ENCODE measurements around the gene PDCD4. TPM values are rescaled to one million over a fixed set of nuclear protein-coding genes. Genes with fewer than 3 reads are reported as not detected.

The PDCD4 gene
- total RNA-seq (2021; fragmentation: NEBNext Ultra II Directional; extraction: Animal tissue kit (Norgen Biotek cat#: 25700)): 22.8 and 26.8 TPM in 2 replicates
- 3.2 and 3.3 TPM in 2 replicates for polyA plus RNA-seq (2011; rRNA removed)
- polyA plus RNA-seq (2011; cell fraction: cytosol; rRNA removed): 13.7 TPM
- 2.2 TPM for polyA plus RNA-seq (2011; cell fraction: nucleus; rRNA removed)
- polyA plus RNA-seq (2012, experiment 1 of 2): 16.4 to 27.5 TPM (median 23.0 TPM) in 4 replicates
- polyA plus RNA-seq (2012, experiment 2 of 2): 1.1 TPM
- polyA plus RNA-seq (2013, experiment 1 of 2): 9.0 TPM
- 8.4 TPM for polyA plus RNA-seq (2013, experiment 2 of 2)
- 4.7 and 5.2 TPM in 2 replicates for polyA minus RNA-seq (2011; rRNA and poly(A)+ RNA removed)
- polyA minus RNA-seq (2011; cell fraction: cytosol; rRNA and poly(A)+ RNA removed): 10.1 TPM
- polyA minus RNA-seq (2011; cell fraction: nucleus; rRNA and poly(A)+ RNA removed): 14.0 TPM
- long read RNA-seq, experiment 1, partial matches to known transcripts: 7 of 11 reads
- long read RNA-seq, experiment 1, other reads (novel, unspliced or antisense): 4 of 11 reads
- long read RNA-seq, experiment 2, transcript PDCD4-201 (12 exons, 3,602 nt): major isoform, 11 of 15 reads
- long read RNA-seq, experiment 2, partial matches to known transcripts: 1 of 15 reads
- long read RNA-seq, experiment 2, other reads (novel, unspliced or antisense): 2 of 15 reads

GRCh38 chr10:110871298-110872084, at the start of gene PDCD4:
Gene PDCD4, plus strand, starts transcription at chr10:110871928. Its CDS starts 4,100 bp downstream, at chr10:110876028.
- peak within 1 kb of the TSS; percentile 98 for H3K18ac ChIP-seq (ENCODE audit: extremely low read depth, low read length)
- ChIA-PET CTCF (ENCODE audit: partially characterized antibody) (interaction anchor here (0.7 to 0.9 kb wide), 4 partner anchors 17 to 1265 kb away, joined by 3 read pairs; no protein-coding TSS in a partner anchor), POLR2A (ENCODE audit: partially characterized antibody) (interaction anchor here (0.6 to 1.2 kb wide), 14 partner anchors 9 to 228 kb away, joined by 3 to 12 read pairs (median 4); partner anchors contain the start of genes BBIP1, RBM20 and SHOC2)
- H2BK15ac ChIP-seq (ENCODE audit: low read length): peak within 1 kb of the TSS; percentile 65; the same call in 1 of the 2 replicates
- H2BK5ac ChIP-seq (ENCODE audit: low read depth, low read length): peak within 1 kb of the TSS; percentile 89
- H2AFZ ChIP-seq (ENCODE audit: low read length): 0 out of 2 replicates have a peak within 1 kb of the TSS, but pooled peaks have one; percentile 73
- H3K4me2 ChIP-seq (ENCODE audit: insufficient read depth in 1 of 2, low read depth in 2 of 2, low read length in 2 of 2): peak within 1 kb of the TSS; percentile 81 to 83
- no peak within 1 kb of the TSS for H3K14ac ChIP-seq (ENCODE audit: insufficient read length)
- no peaks in the 10 kb centered on the region for H3K79me1 ChIP-seq (ENCODE audit: low read depth, low read length)
- peaks cover 2% of the 10 kb centered on the region; the same call in 1 of the 2 replicates for H3K23me2 ChIP-seq (ENCODE audit: low read depth, low read length)
- H4K91ac ChIP-seq (replicated peaks; ENCODE audit: insufficient read length, low read length): peak within 1 kb of the TSS; percentile 88
- WGBS, 2 experiments (ENCODE audit: extremely low coverage in 1 of 2, insufficient coverage in 1 of 2, insufficient read length in 1 of 2, insufficient replicate concordance in 2 of 2, low coverage in 1 of 2, low lambda C conversion rate in 2 of 2, missing lambda C conversion rate in 1 of 2): 4% methylated on average over 40 of the region's 47 CpGs; no CpG with 5 or more reads in 1 of the 2 experiments
- peak within 1 kb of the TSS; percentile 50 to 74 (median 64) for H3K4me3 ChIP-seq (ENCODE audit: extremely low read depth in 1 of 4, insufficient read depth in 2 of 4, low read depth in 3 of 4, low read length in 4 of 4)
- H3K27ac ChIP-seq (ENCODE audit: low read depth, low read length): peak within 1 kb of the TSS; percentile 78
- DNase-seq (ENCODE audit: low read depth in 1 of 2, low spot score in 2 of 2) (peak; percentile 97 to 100), FAIRE-seq (peak; percentile 57)
- peak within 1 kb of the TSS; percentile 61 for H2AK5ac ChIP-seq (ENCODE audit: low read depth, low read length)
- H3K4ac ChIP-seq (replicated peaks; ENCODE audit: insufficient read length, low read depth, low read length): peak within 1 kb of the TSS; percentile 2
- H3K9me3 ChIP-seq (ENCODE audit: insufficient read depth in 2 of 2, low read depth in 1 of 2, low read length in 1 of 2): no peaks in the 10 kb centered on the region
- H4K8ac ChIP-seq (ENCODE audit: extremely low read depth, insufficient read depth, low read length): peak within 1 kb of the TSS; percentile 86; the same call in 1 of the 2 replicates
- peak within 1 kb of the TSS; percentile 68 for H4K5ac ChIP-seq (ENCODE audit: insufficient read length, low read depth, low read length)
- H3K56ac ChIP-seq (replicated peaks; ENCODE audit: insufficient read length, low read depth, low read length): peak within 1 kb of the TSS; percentile 0
- peak within 1 kb of the TSS; percentile 83 for H2BK20ac ChIP-seq (ENCODE audit: low read length)
- peaks cover 4 to 12% (median 8%) of the 10 kb centered on the region in 4 experiments for H3K4me1 ChIP-seq (replicated peaks in 1 of 4; ENCODE audit: control insufficient read depth in 3 of 4, insufficient read depth in 4 of 4, low read length in 3 of 4)
- H3K9ac ChIP-seq (replicated peaks in 1 of 4; ENCODE audit: extremely low read depth in 1 of 4, low read depth in 3 of 4, low read length in 3 of 4): peak within 1 kb of the TSS; percentile 62 to 88 (median 70)
- H3K27me3 ChIP-seq (replicated peaks in 1 of 4; ENCODE audit: control insufficient read depth in 3 of 4, extremely low read depth in 1 of 4, insufficient read depth in 3 of 4, low read length in 3 of 4): no peaks in the 10 kb centered on the region
- H3K79me2 ChIP-seq (ENCODE audit: control insufficient read depth in 1 of 2, insufficient read depth in 2 of 2, low read length in 2 of 2): peaks cover 0 to 11% of the 10 kb centered on the region in 2 experiments; a peak in 2 of 4 replicates
- peak within 1 kb of the TSS; percentile 97 for H2BK12ac ChIP-seq (ENCODE audit: low read depth, low read length)
- no peak within 1 kb of the TSS for H3K23ac ChIP-seq (ENCODE audit: insufficient read length)
- no peaks in the 10 kb centered on the region for H4K20me1 ChIP-seq (replicated peaks in 1 of 2; ENCODE audit: control insufficient read depth in 1 of 2, insufficient read depth in 2 of 2, low read length in 2 of 2)
- H3K36me3 ChIP-seq (ENCODE audit: control insufficient read depth in 2 of 4, insufficient read depth in 4 of 4, low read length in 3 of 4): peaks cover 0 to 2% (median 0%) of the 10 kb centered on the region in 4 experiments; a peak in 2 of 8 replicates
- H2BK120ac ChIP-seq (replicated peaks; ENCODE audit: low read depth, low read length): peak within 1 kb of the TSS; percentile 9
- TF ChIP-seq, protein P1, sequence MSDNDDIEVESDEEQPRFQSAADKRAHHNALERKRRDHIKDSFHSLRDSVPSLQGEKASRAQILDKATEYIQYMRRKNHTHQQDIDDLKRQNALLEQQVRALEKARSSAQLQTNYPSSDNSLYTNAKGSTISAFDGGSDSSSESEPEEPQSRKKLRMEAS (IDR thresholded peaks at IDR 0.05): peak; percentile 90
- TF ChIP-seq YY1 (IDR thresholded peaks at IDR 0.05; ENCODE audit: low read depth, low read length) (no peak; the same call in 1 of the 2 replicates), TBP (IDR thresholded peaks at IDR 0.05; ENCODE audit: low read depth, low read length) (peak; percentile 75), BCL11A (IDR thresholded peaks at IDR 0.05; ENCODE audit: low read depth in 2 of 2, low read length in 2 of 2) (no peak), CHD1 (IDR thresholded peaks at IDR 0.05; ENCODE audit: low read depth, low read length) (no peak), CTBP2 (IDR thresholded peaks at IDR 0.05; ENCODE audit: borderline replicate concordance, insufficient read depth, insufficient read length, low read length) (no peak), KDM5A (IDR thresholded peaks at IDR 0.05; ENCODE audit: low read length) (no peak), MAFK (IDR thresholded peaks at IDR 0.05; ENCODE audit: low read depth, low read length) (no peak)
